Neuronal stem cell (in vitro differentiated cells): ENCODE measurements around the gene TAF4B.
"Not testable (repeated sequence)": the region's sequence is repeated elsewhere in the genome, so short reads cannot be mapped to it uniquely, and the experiment has no call there.

Experiments
- DNase-seq: peaks from one replicate; pipeline ENCODE4 v3.0.0-alpha.2; 2013; ENCODE audit warnings: low spot score
- H2AFZ ChIP-seq: one replicate; pipeline ENCODE4 v1.6.1; 2013; ENCODE audit warnings: mild to moderate bottlenecking, low read length, inconsistent platforms
- H2AK5ac ChIP-seq: 2 replicates; pipeline ENCODE4 v1.6.1; 2013; ENCODE audit warnings: low read depth, mild to moderate bottlenecking, inconsistent platforms, low read length, moderate library complexity, mixed read lengths
- H2BK120ac ChIP-seq: 2 replicates; pipeline ENCODE4 v1.6.1; 2013; ENCODE audit warnings: low read depth, mild to moderate bottlenecking, inconsistent platforms, low read length, moderate library complexity, mixed read lengths
- H2BK12ac ChIP-seq: one replicate; pipeline ENCODE4 v1.6.1; 2013; ENCODE audit warnings: low read length, inconsistent platforms
- H2BK15ac ChIP-seq: 2 replicates; pipeline ENCODE4 v1.6.1; 2013; ENCODE audit warnings: mild to moderate bottlenecking, low read length, inconsistent platforms, mixed read lengths
- H2BK5ac ChIP-seq: one replicate; pipeline ENCODE4 v1.6.1; 2013; ENCODE audit warnings: inconsistent platforms, mild to moderate bottlenecking, low read length, moderate library complexity
- H3K14ac ChIP-seq: one replicate; pipeline ENCODE4 v1.6.1; 2013; ENCODE audit warnings: low read length, inconsistent platforms
- H3K18ac ChIP-seq: 2 replicates; pipeline ENCODE4 v1.6.1; 2013; ENCODE audit warnings: low read length, inconsistent platforms
- H3K23ac ChIP-seq: 2 replicates; pipeline ENCODE4 v1.6.1; 2013; ENCODE audit warnings: low read depth, mild to moderate bottlenecking, mixed read lengths, low read length, inconsistent platforms; ENCODE audit not compliant: poor library complexity
- H3K27ac ChIP-seq: replicated peaks from 3 replicates; pipeline ENCODE4 v1.5.1; 2013; ENCODE audit warnings: low read length, inconsistent platforms
- H3K27me3 ChIP-seq, 3 experiments: 2 replicates each; pipeline ENCODE4 v1.6.1; 2013; ENCODE audit warnings: low read length in 3 of 3, mild to moderate bottlenecking in 2 of 3, inconsistent platforms in 1 of 3, low read depth in 1 of 3, mixed read lengths in 1 of 3, moderate library complexity in 1 of 3; ENCODE audit not compliant: control insufficient read depth in 3 of 3, insufficient read depth in 3 of 3
- H3K36me3 ChIP-seq, 2 donors: replicated peaks in 1 of 2; 2 replicates each; pipeline ENCODE4 v1.6.1; 2013; ENCODE audit warnings: low read length in 2 of 2; ENCODE audit not compliant: control insufficient read depth in 2 of 2, insufficient read depth in 2 of 2
- H3K4ac ChIP-seq: 2 replicates; pipeline ENCODE4 v1.6.1; 2013; ENCODE audit warnings: inconsistent platforms, mild to moderate bottlenecking, low read length, moderate library complexity
- H3K4me1 ChIP-seq, 2 donors: 1 replicate in 1 of 2; 2 replicates in 1 of 2; pipeline ENCODE4 v1.6.1; 2013; ENCODE audit warnings: low read length in 2 of 2, low read depth in 1 of 2; ENCODE audit not compliant: control insufficient read depth in 2 of 2, insufficient read depth in 1 of 2
- H3K4me2 ChIP-seq: one replicate; pipeline ENCODE4 v1.6.1; 2013; ENCODE audit warnings: mild to moderate bottlenecking, low read length, inconsistent platforms; ENCODE audit not compliant: insufficient read depth, poor library complexity, severe bottlenecking
- H3K4me3 ChIP-seq, 2 donors: 2 replicates each; pipeline ENCODE4 v1.5.1; 2013; ENCODE audit warnings: low read length in 2 of 2, mild to moderate bottlenecking in 2 of 2, inconsistent platforms in 1 of 2, moderate library complexity in 1 of 2
- H3K79me1 ChIP-seq: one replicate; pipeline ENCODE4 v1.6.1; 2013; ENCODE audit warnings: low read depth, mild to moderate bottlenecking, inconsistent platforms, low read length, moderate library complexity
- H3K9ac ChIP-seq: one replicate; pipeline ENCODE4 v1.6.1; 2013; ENCODE audit warnings: mild to moderate bottlenecking, low read depth, low read length, inconsistent platforms; ENCODE audit not compliant: poor library complexity
- H3K9me3 ChIP-seq, 2 donors: replicated peaks in 1 of 2; 2 replicates each; pipeline versions ENCODE3 to v1.6.1; 2013; ENCODE audit warnings: low read length in 2 of 2, mild to moderate bottlenecking in 2 of 2, inconsistent platforms in 1 of 2, low read depth in 1 of 2, mixed read lengths in 1 of 2, moderate library complexity in 1 of 2; ENCODE audit not compliant: control insufficient read depth in 2 of 2, insufficient read depth in 1 of 2
- H4K8ac ChIP-seq: one replicate; pipeline ENCODE4 v1.6.1; 2013; ENCODE audit warnings: low read depth, mild to moderate bottlenecking, inconsistent platforms, low read length, moderate library complexity
- H4K91ac ChIP-seq: one replicate; pipeline ENCODE4 v1.6.1; 2013; ENCODE audit warnings: low read length, low read depth, mild to moderate bottlenecking, inconsistent platforms; ENCODE audit not compliant: poor library complexity
- WGBS, 2 donors: extraction: QIAGEN DNeasy Blood & Tissue Kit; methylation state at CpG; one replicate each; pipeline ENCODE4 v1.1.7; 2013; ENCODE audit warnings: missing lambda C conversion rate in 2 of 2, mixed read lengths in 1 of 2; ENCODE audit not compliant: insufficient read length in 2 of 2, insufficient replicate concordance in 1 of 2; ENCODE audit errors: extremely low coverage in 2 of 2; 5-methylcytosine and 5-hydroxymethylcytosine counted together

Gene TAF4B

DNA sequence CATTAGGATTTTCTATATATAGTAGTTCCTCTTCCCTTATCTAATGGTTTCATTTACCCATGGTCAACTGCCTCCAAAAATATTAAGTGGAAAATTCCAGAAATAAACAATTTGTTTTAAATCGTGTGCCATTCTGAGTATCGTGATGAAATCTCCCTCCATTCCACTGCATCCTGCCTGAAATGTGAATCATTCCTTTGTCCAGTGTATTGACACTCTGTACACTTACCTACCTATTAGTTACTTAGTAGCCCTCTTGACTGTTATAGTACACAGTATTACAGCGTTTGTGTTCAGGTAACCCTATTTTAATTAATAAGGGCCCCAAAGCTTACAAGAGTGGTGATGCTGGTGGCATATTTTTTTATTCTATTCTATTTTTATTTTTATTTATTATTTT lies 26.2 kb downstream of the TAF4B start:
- H3K27ac ChIP-seq: no peak overlapping the region
- DNase-seq: no peak
- no peak overlapping the region for H4K91ac ChIP-seq

DNA sequence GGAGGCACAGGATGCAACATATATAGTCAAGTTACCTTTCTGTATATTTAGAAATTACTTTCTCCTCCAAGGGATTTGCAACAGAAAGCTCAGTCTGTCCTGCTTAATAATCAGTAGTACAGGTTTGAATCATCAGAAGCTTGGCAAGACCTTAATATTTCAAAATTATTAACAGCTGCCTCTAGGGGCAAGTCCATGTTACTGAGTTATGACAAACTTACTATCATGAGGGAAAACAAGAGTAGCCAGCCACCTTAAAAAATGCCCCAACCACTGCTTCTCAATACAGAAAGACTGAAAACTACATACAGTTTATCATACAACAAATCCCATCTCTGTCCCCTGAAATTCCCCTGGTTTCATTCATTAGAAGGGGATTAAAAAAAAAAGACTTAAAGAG lies 28.6 kb downstream of the TAF4B start:
- not testable (repeated sequence) for H2BK5ac ChIP-seq, H3K4me1 ChIP-seq, H3K14ac ChIP-seq, H3K27ac ChIP-seq, H3K27me3 ChIP-seq, H3K23ac ChIP-seq, H2BK15ac ChIP-seq, H4K8ac ChIP-seq, H2BK120ac ChIP-seq, H3K9me3 ChIP-seq, H2BK12ac ChIP-seq, H3K9ac ChIP-seq, H3K4me3 ChIP-seq, H4K91ac ChIP-seq, H2AK5ac ChIP-seq, DNase-seq, H3K36me3 ChIP-seq, H3K4ac ChIP-seq, H3K4me2 ChIP-seq, H3K79me1 ChIP-seq, H3K18ac ChIP-seq, H2AFZ ChIP-seq

More for the DNA sequence above, 26.2 kb downstream of the TAF4B start:
- no peak overlapping the region for H2AFZ ChIP-seq
- no peak overlapping the region for H3K9ac ChIP-seq
- no peak overlapping the region for H3K14ac ChIP-seq
- H3K4me1 ChIP-seq: no peaks in the 10 kb centered on the region
- H3K23ac ChIP-seq: no peak overlapping the region
- H2BK12ac ChIP-seq: no peak overlapping the region
- H3K18ac ChIP-seq: no peak overlapping the region
- no peaks in the 10 kb centered on the region for H3K79me1 ChIP-seq
- H2AK5ac ChIP-seq: no peak overlapping the region
- H2BK5ac ChIP-seq: no peak overlapping the region
- no peak overlapping the region for H4K8ac ChIP-seq
- no peaks in the 10 kb centered on the region for H3K36me3 ChIP-seq
- no peak overlapping the region for H3K4ac ChIP-seq
- no peaks in the 10 kb centered on the region for H3K27me3 ChIP-seq
- no peak overlapping the region for H2BK120ac ChIP-seq
- H3K9me3 ChIP-seq: no peaks in the 10 kb centered on the region
- no peak overlapping the region for H2BK15ac ChIP-seq
- WGBS, 2 donors: no CpG with 5 or more reads among the region's 3 CpGs
- H3K4me3 ChIP-seq: no peak overlapping the region
- H3K4me2 ChIP-seq: no peak overlapping the region

DNA sequence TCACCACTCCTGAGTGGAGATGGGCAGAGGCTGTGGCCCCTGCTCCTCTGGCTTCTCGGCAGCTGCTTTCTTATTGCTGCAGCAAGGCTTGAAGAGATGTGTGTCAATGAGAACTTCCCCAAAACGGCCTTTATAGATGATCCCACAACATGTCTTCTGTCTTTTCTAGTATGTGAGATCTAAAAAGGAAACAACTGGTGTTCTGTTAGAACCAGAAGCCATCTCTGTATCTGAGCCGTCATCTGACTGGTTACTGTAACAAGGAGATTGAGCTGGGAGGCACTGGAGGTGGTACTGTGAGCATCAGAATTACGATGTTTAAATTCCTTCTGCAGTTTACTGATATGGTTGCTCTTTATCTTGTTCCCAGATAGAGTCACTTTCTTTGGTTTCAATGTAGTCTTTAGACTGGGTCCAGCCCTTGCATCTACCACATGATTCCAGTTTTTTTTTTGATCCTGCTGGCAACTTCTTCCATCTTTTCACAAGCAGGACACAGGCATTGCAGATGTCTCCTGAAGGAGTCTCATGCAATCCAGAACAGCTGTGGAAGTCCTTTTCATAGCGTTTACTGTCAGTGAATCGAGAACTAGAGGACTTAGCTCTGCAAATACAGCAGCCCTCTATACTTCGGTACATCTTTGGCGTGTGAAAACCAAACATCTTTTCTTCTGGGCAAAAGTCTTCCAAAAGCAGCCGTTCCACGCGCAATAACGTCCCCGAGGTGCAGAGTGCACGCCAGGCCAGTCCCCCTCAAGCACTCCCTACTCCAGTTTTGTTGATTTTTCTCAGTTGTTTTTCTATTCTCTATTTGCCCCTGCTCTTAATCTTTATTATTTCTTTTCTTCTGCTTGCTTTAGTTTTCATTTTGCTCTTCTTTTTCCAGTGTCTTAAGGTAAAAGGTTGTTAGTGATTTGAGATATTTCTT lies 29.7 kb downstream of the TAF4B start:
- Histone ChIP-seq H3K14ac (no peak overlapping the region), H2AK5ac (no peak overlapping the region), H2AFZ (no peak overlapping the region), H2BK5ac (no peak overlapping the region), H2BK120ac (no peak overlapping the region), H2BK15ac (no peak overlapping the region), H4K8ac (no peak overlapping the region), H3K79me1 (no peaks in the 10 kb centered on the region), H3K4ac (no peak overlapping the region), H2BK12ac (no peak overlapping the region), H3K27me3 (no peaks in the 10 kb centered on the region), H4K91ac (no peak overlapping the region), H3K9me3 (no peaks in the 10 kb centered on the region), H3K27ac (no peak overlapping the region), H3K18ac (no peak overlapping the region), H3K4me1 (no peaks in the 10 kb centered on the region), H3K9ac (no peak overlapping the region), H3K23ac (no peak overlapping the region), H3K4me3 (no peak overlapping the region), H3K4me2 (no peak overlapping the region), H3K36me3 (no peaks in the 10 kb centered on the region)
- no CpG with 5 or more reads among the region's 14 CpGs for WGBS, 2 donors
- no peak for DNase-seq

GRCh38 chr18:26258711-26259110 lies 32.5 kb downstream of the TAF4B start:
- H2BK5ac ChIP-seq: no peak overlapping the region
- H3K14ac ChIP-seq: no peak overlapping the region
- no CpG with 5 or more reads among the region's 3 CpGs for WGBS, 2 donors
- H2BK15ac ChIP-seq: no peak overlapping the region
- no peaks in the 10 kb centered on the region for H3K9me3 ChIP-seq
- H2BK120ac ChIP-seq: no peak overlapping the region
- H3K4me3 ChIP-seq: no peak overlapping the region
- H3K36me3 ChIP-seq: no peaks in the 10 kb centered on the region
- H4K91ac ChIP-seq: no peak overlapping the region
- no peak overlapping the region for H2BK12ac ChIP-seq
- H3K23ac ChIP-seq: no peak overlapping the region
- H3K4me2 ChIP-seq: no peak overlapping the region
- H3K27me3 ChIP-seq: no peaks in the 10 kb centered on the region
- H3K9ac ChIP-seq: no peak overlapping the region
- H3K4ac ChIP-seq: no peak overlapping the region
- no peak overlapping the region for H4K8ac ChIP-seq
- H3K79me1 ChIP-seq: no peaks in the 10 kb centered on the region
- DNase-seq: no peak
- no peak overlapping the region for H3K27ac ChIP-seq
- H2AFZ ChIP-seq: no peak overlapping the region
- H3K18ac ChIP-seq: no peak overlapping the region
- no peak overlapping the region for H2AK5ac ChIP-seq
- H3K4me1 ChIP-seq: no peaks in the 10 kb centered on the region
